HepG2 (cell line): Measurements from ENCODE around the gene SYMPK. TPM values are rescaled to one million over a fixed set of nuclear protein-coding genes. Genes with fewer than 3 reads are reported as not detected.

Source experiments
- AGO1 ChIP-seq: fragments of 200-400 bp; formaldehyde crosslinking; IDR thresholded peaks from 2 replicates; pipeline ENCODE4 v1.6.1; 2017; ENCODE audit warnings: mild to moderate bottlenecking, low read depth, low read length, moderate library complexity; ENCODE audit not compliant: poor library complexity, severe bottlenecking
- ARHGAP35 ChIP-seq: sonication (generic); formaldehyde crosslinking; IDR thresholded peaks from 2 replicates; pipeline ENCODE4 v1.9.0; 2022; ENCODE audit warnings: mild to moderate bottlenecking, inconsistent platforms, moderate library complexity, missing genetic modification reagents, borderline replicate concordance
- FOXK2 ChIP-seq: fragments of 450-650 bp; IDR thresholded peaks from 2 replicates; pipeline ENCODE4 v1.6.1; 2016
- HINFP ChIP-seq: sonication (generic); formaldehyde crosslinking; IDR thresholded peaks from 2 replicates; pipeline ENCODE4 v1.4.0; 2020; ENCODE audit warnings: low read depth, mild to moderate bottlenecking, missing genetic modification reagents
- KLF11 ChIP-seq: IDR thresholded peaks from 2 replicates; pipeline ENCODE4 v1.6.1; 2016; ENCODE audit warnings: missing compliant biosample characterization
- RFX1 ChIP-seq: fragments of 450-650 bp; IDR thresholded peaks from 2 replicates; pipeline ENCODE4 v1.6.1; 2017
- SATB2 ChIP-seq: sonication (generic); formaldehyde crosslinking; IDR thresholded peaks from 2 replicates; pipeline ENCODE4 v1.5.0; 2020; ENCODE audit warnings: missing genetic modification reagents
- SOX5 ChIP-seq: IDR thresholded peaks from 2 replicates; pipeline ENCODE4 v1.6.1; 2016; ENCODE audit warnings: borderline replicate concordance
- ZBTB40 ChIP-seq, 2 experiments: fragments of 450-650 bp in 1 of 2; sonication (generic) in 1 of 2; formaldehyde crosslinking in 1 of 2; IDR thresholded peaks; 2 replicates each; pipeline versions ENCODE4 v1.6.1 to v1.8.0; 2016 to 2022; ENCODE audit warnings: antibody characterized with exemption in 1 of 2, mild to moderate bottlenecking in 1 of 2, missing genetic modification reagents in 1 of 2
- ZBTB49 ChIP-seq: sonication (generic); formaldehyde crosslinking; IDR thresholded peaks from 2 replicates; pipeline ENCODE4 v1.4.0; 2020; ENCODE audit warnings: missing genetic modification reagents, borderline replicate concordance
- ZFP62 ChIP-seq: sonication (generic); formaldehyde crosslinking; IDR thresholded peaks from 2 replicates; pipeline ENCODE4 v1.4.0; 2020; ENCODE audit warnings: missing genetic modification reagents
- ZFP91 ChIP-seq: sonication (generic); formaldehyde crosslinking; IDR thresholded peaks from 2 replicates; pipeline ENCODE4 v1.9.0; 2022; ENCODE audit warnings: missing genetic modification reagents, mild to moderate bottlenecking, borderline replicate concordance
- ZNF441 ChIP-seq: sonication (generic); formaldehyde crosslinking; IDR thresholded peaks from 2 replicates; pipeline ENCODE4 v1.7.0; 2021; ENCODE audit warnings: missing genetic modification reagents, borderline replicate concordance
- ZNF709 ChIP-seq: sonication (generic); formaldehyde crosslinking; IDR thresholded peaks from 2 replicates; pipeline ENCODE4 v1.5.0; 2020; ENCODE audit warnings: mild to moderate bottlenecking, missing genetic modification reagents
- polyA plus RNA-seq, 8 experiments: library from polyadenylated mRNA; depleted of rRNA in 3 of 8; stranded (reverse) in 7 of 8; unstranded in 1 of 8; fragments of >200 nt; fragmentation: Illumina TruSeq in 4 of 8; extraction: Trizol in 4 of 8; gene quantifications; 2 replicates each; pipeline versions ENCODE4 v1.2.1 to v1.2.3, GENCODE V29; 2011 to 2016; ENCODE audit warnings: low read depth in 4 of 8, missing spikeins in 1 of 8, mixed read lengths in 1 of 8; ENCODE audit not compliant: insufficient read depth in 1 of 8
- total RNA-seq, 5 experiments: library from RNA; depleted of rRNA; stranded (reverse); fragments of >200 nt; fragmentation: Illumina TruSeq; extraction: Trizol; gene quantifications; 2 replicates each; pipeline ENCODE4 v1.2.3, GENCODE V29; 2016; ENCODE audit warnings: low read depth in 1 of 5

The SYMPK gene
- total and polyA plus RNA-seq, 2 of the 13 experiments (the other 11 are each of a cell fraction or from before 2014, with no cell fraction given) = 21.9 to 55.7 TPM

- no peak for TF ChIP-seq ZBTB40 (IDR thresholded peaks at IDR 0.05)
- no peak for TF ChIP-seq ZBTB40 (CRISPR knock-in tag; IDR thresholded peaks at IDR 0.05)
- no peak for TF ChIP-seq FOXK2
- peak; percentile 54; the same call in 1 of the 2 replicates for TF ChIP-seq ZFP91 (CRISPR knock-in tag)
- no peak for TF ChIP-seq RFX1
- 0 out of 2 replicates have a peak, but pooled peaks have one; percentile 18 for TF ChIP-seq ZNF709
- TF ChIP-seq ZFP62 (CRISPR knock-in tag) = no peak
- no peak for TF ChIP-seq HINFP (CRISPR knock-in tag)
- TF ChIP-seq KLF11 = no peak
- TF ChIP-seq ZBTB49 (CRISPR knock-in tag) = no peak
- TF ChIP-seq ZNF441 (CRISPR knock-in tag) = peak; percentile 35; the same call in 1 of the 2 replicates
- no peak for TF ChIP-seq ARHGAP35 (CRISPR knock-in tag)
- no peak; the same call in 1 of the 2 replicates for TF ChIP-seq SOX5 (CRISPR knock-in tag)
- TF ChIP-seq SATB2 = no peak
- TF ChIP-seq AGO1 = peak; percentile 65
Observed at GRCh38 chr19:45767881-45768654, 94.9 kb downstream of the SYMPK start (continued).
